HL-60 (cell line): ENCODE data around the gene ZNF611.
"Not testable (repeated sequence)": the region's sequence is repeated elsewhere in the genome, so short reads cannot be mapped to it uniquely, and the experiment has no call there.

Experiments used
- GABPA ChIP-seq: IDR thresholded peaks from 2 replicates; pipeline ENCODE4 v1.6.1; 2012; ENCODE audit warnings: low read depth
- POLR2AphosphoS5 ChIP-seq: IDR thresholded peaks from 2 replicates; pipeline ENCODE4 v1.6.1; 2012; ENCODE audit warnings: low read depth
- REST ChIP-seq: IDR thresholded peaks from 2 replicates; pipeline ENCODE4 v1.6.1; 2012; ENCODE audit warnings: low read depth; ENCODE audit not compliant: insufficient replicate concordance
- SPI1 ChIP-seq: IDR thresholded peaks from 2 replicates; pipeline ENCODE4 v1.6.1; 2012; ENCODE audit warnings: low read depth, mild to moderate bottlenecking, borderline replicate concordance
- TF ChIP-seq, protein P1 (sequence below): IDR thresholded peaks from one replicate; pipeline ENCODE4 v1.5.1; 2011; ENCODE audit warnings: low read length, control low read depth, inconsistent platforms; ENCODE audit not compliant: insufficient read depth

GRCh38 chr19:52723907-52724598 lies 10.8 kb downstream of the ZNF611 start:
- TF ChIP-seq, protein P1, sequence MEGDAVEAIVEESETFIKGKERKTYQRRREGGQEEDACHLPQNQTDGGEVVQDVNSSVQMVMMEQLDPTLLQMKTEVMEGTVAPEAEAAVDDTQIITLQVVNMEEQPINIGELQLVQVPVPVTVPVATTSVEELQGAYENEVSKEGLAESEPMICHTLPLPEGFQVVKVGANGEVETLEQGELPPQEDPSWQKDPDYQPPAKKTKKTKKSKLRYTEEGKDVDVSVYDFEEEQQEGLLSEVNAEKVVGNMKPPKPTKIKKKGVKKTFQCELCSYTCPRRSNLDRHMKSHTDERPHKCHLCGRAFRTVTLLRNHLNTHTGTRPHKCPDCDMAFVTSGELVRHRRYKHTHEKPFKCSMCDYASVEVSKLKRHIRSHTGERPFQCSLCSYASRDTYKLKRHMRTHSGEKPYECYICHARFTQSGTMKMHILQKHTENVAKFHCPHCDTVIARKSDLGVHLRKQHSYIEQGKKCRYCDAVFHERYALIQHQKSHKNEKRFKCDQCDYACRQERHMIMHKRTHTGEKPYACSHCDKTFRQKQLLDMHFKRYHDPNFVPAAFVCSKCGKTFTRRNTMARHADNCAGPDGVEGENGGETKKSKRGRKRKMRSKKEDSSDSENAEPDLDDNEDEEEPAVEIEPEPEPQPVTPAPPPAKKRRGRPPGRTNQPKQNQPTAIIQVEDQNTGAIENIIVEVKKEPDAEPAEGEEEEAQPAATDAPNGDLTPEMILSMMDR, result not testable (repeated sequence)
- not testable (repeated sequence) for TF ChIP-seq REST, GABPA, SPI1, POLR2AphosphoS5
